GM12891 (cell line): ENCODE data around the gene SIRT6.

Experiments
- POLR2A ChIP-seq: IDR thresholded peaks from 2 replicates; pipeline ENCODE4 v1.6.1; 2011; ENCODE audit warnings: low read depth, low read length, control low read depth
- POLR2AphosphoS5 ChIP-seq: IDR thresholded peaks from 2 replicates; pipeline ENCODE4 v1.6.1; 2011; ENCODE audit warnings: low read depth, low read length, control low read depth
- SPI1 ChIP-seq: IDR thresholded peaks from 2 replicates; pipeline ENCODE4 v1.6.1; 2011; ENCODE audit warnings: low read depth, low read length, control low read depth
- TAF1 ChIP-seq: IDR thresholded peaks from 2 replicates; pipeline ENCODE4 v1.6.1; 2011; ENCODE audit warnings: low read depth, low read length, control low read depth

GRCh38 chr19:4183967-4184717 is 1.8 kb upstream of the SIRT6 start:
- no peak for TF ChIP-seq TAF1
- no peak for TF ChIP-seq POLR2A
- TF ChIP-seq POLR2AphosphoS5: no peak
- TF ChIP-seq SPI1: no peak
